ENCODE measurements around the gene ZNF202. TPM values are rescaled to one million over a fixed set of nuclear protein-coding genes. Genes with fewer than 3 reads are reported as not detected.
A peak's percentile ranks its signal among the peaks of the same experiment; 100 is the strongest.
"Not testable (repeated sequence)": the region's sequence is repeated elsewhere in the genome, so short reads cannot be mapped to it uniquely, and the experiment has no call there.

The ZNF202 gene
- total RNA-seq, 2 experiments from 2014 or later = 5.9 to 6.4 TPM

GRCh38 chr11:123757976-123758375, 16.5 kb upstream of the ZNF202 start:
- Mint-ChIP-seq H3K27ac (no peak overlapping the region), H3K4me1 (ENCODE audit: low read depth) (no peaks in the 10 kb centered on the region), H3K36me3 (ENCODE audit: low read depth) (no peaks in the 10 kb centered on the region), H3K27me3 (ENCODE audit: low read depth) (no peaks in the 10 kb centered on the region), H3K9me3 (peaks cover 11% of the 10 kb centered on the region), H3K4me3 (no peak overlapping the region)
- intact Hi-C loops (cut with micrococcal nuclease) = no loop called here
- CTCF ChIA-PET = no interaction called here
- DNase-seq = no peak

GRCh38 chr11:123755813-123756212, 14.4 kb upstream of the ZNF202 start:
- Mint-ChIP-seq H3K36me3 (ENCODE audit: low read depth) (no peaks in the 10 kb centered on the region), H3K27me3 (ENCODE audit: low read depth) (peaks cover 12% of the 10 kb centered on the region), H3K9me3 (no peaks in the 10 kb centered on the region), H3K4me1 (ENCODE audit: low read depth) (no peaks in the 10 kb centered on the region), H3K4me3 (no peak overlapping the region), H3K27ac (no peak overlapping the region)
- no peak for DNase-seq
- CTCF ChIA-PET = interaction anchor here (0.6 kb wide), 1 partner anchor 11 kb away, joined by 3 read pairs; no protein-coding TSS in a partner anchor
- intact Hi-C loops (cut with micrococcal nuclease) = no loop called here

GRCh38 chr11:123755344-123755743, 13.9 kb upstream of the ZNF202 start:
- no peaks in the 10 kb centered on the region for H3K4me1 Mint-ChIP-seq (ENCODE audit: low read depth)
- no peak for DNase-seq
- H3K9me3 Mint-ChIP-seq = no peaks in the 10 kb centered on the region
- intact Hi-C loops (cut with micrococcal nuclease) = no loop called here
- H3K36me3 Mint-ChIP-seq (ENCODE audit: low read depth) = no peaks in the 10 kb centered on the region
- H3K27me3 Mint-ChIP-seq (ENCODE audit: low read depth) = peaks cover 12% of the 10 kb centered on the region
- H3K4me3 Mint-ChIP-seq = no peak overlapping the region
- CTCF ChIA-PET = no interaction called here
- no peak overlapping the region for H3K27ac Mint-ChIP-seq

- H3K4me3 Mint-ChIP-seq = no peak within 1 kb of the TSS
- no peak within 1 kb of the TSS for H3K27ac Mint-ChIP-seq
- peaks cover 16% of the 10 kb centered on the region for H3K27me3 Mint-ChIP-seq (ENCODE audit: low read depth)
- H3K36me3 Mint-ChIP-seq (ENCODE audit: low read depth) = no peaks in the 10 kb centered on the region
- intact Hi-C loops (cut with micrococcal nuclease) = no loop called here
- H3K4me1 Mint-ChIP-seq (ENCODE audit: low read depth) = no peaks in the 10 kb centered on the region
- no peak for DNase-seq
- H3K9me3 Mint-ChIP-seq = no peaks in the 10 kb centered on the region
- CTCF ChIA-PET = no interaction called here
Measured at GRCh38 chr11:123754101-123754568, 12.7 kb upstream of the ZNF202 start, which contains the start of gene OR6X1. Gene OR6X1 (minus strand): TSS chr11:123754518. CDS start chr11:123754518, 0 bp downstream.

GRCh38 chr11:123753110-123753509, 11.7 kb upstream of the ZNF202 start:
- no peak overlapping the region for H3K27ac Mint-ChIP-seq
- peaks cover 16% of the 10 kb centered on the region for H3K27me3 Mint-ChIP-seq (ENCODE audit: low read depth)
- no peaks in the 10 kb centered on the region for H3K36me3 Mint-ChIP-seq (ENCODE audit: low read depth)
- no peak for DNase-seq
- no peak overlapping the region for H3K4me3 Mint-ChIP-seq
- CTCF ChIA-PET = no interaction called here
- no peaks in the 10 kb centered on the region for H3K4me1 Mint-ChIP-seq (ENCODE audit: low read depth)
- intact Hi-C loops (cut with micrococcal nuclease) = no loop called here
- no peaks in the 10 kb centered on the region for H3K9me3 Mint-ChIP-seq

GRCh38 chr11:123751781-123752180, 10.3 kb upstream of the ZNF202 start:
- H3K4me3 Mint-ChIP-seq = no peak overlapping the region
- H3K27ac Mint-ChIP-seq = no peak overlapping the region
- CTCF ChIA-PET = no interaction called here
- H3K36me3 Mint-ChIP-seq (ENCODE audit: low read depth) = no peaks in the 10 kb centered on the region
- no peaks in the 10 kb centered on the region for H3K9me3 Mint-ChIP-seq
- intact Hi-C loops (cut with micrococcal nuclease) = no loop called here
- no peaks in the 10 kb centered on the region for H3K4me1 Mint-ChIP-seq (ENCODE audit: low read depth)
- no peak for DNase-seq
- peaks cover 16% of the 10 kb centered on the region for H3K27me3 Mint-ChIP-seq (ENCODE audit: low read depth)

GRCh38 chr11:123748349-123748748, 6.9 kb upstream of the ZNF202 start:
- DNase-seq; CTCF ChIA-PET; H3K4me1 Mint-ChIP-seq (ENCODE audit: low read depth); H3K27ac Mint-ChIP-seq; H3K9me3 Mint-ChIP-seq; H3K4me3 Mint-ChIP-seq; H3K36me3 Mint-ChIP-seq (ENCODE audit: low read depth): not testable (repeated sequence)
- intact Hi-C loops (cut with micrococcal nuclease) = loop anchor here (5.0 to 10.0 kb wide), 2 partner anchors 326 to 449 kb away; no protein-coding TSS in a partner anchor
- H3K27me3 Mint-ChIP-seq (ENCODE audit: low read depth) = peaks cover 16% of the 10 kb centered on the region

GRCh38 chr11:123745764-123746451, 4.4 kb upstream of the ZNF202 start:
- H3K27ac Mint-ChIP-seq = no peak overlapping the region
- peaks cover 4% of the 10 kb centered on the region for H3K27me3 Mint-ChIP-seq (ENCODE audit: low read depth)
- intact Hi-C loops (cut with micrococcal nuclease) = loop anchor here (5.0 to 10.0 kb wide), 2 partner anchors 329 to 451 kb away; no protein-coding TSS in a partner anchor

GRCh38 chr11:123742724-123743120, 1.3 kb upstream of the ZNF202 start:
- Mint-ChIP-seq H3K4me3 (peak overlapping the region; percentile 98), H3K4me1 (ENCODE audit: low read depth) (peaks cover 35% of the 10 kb centered on the region), H3K9me3 (no peaks in the 10 kb centered on the region), H3K36me3 (ENCODE audit: low read depth) (peaks cover 8% of the 10 kb centered on the region), H3K27ac (no peak overlapping the region), H3K27me3 (ENCODE audit: low read depth) (no peaks in the 10 kb centered on the region)
- intact Hi-C loops (cut with micrococcal nuclease) = loop anchor here (5.0 to 10.0 kb wide), 3 partner anchors 332 to 1370 kb away; partner anchors contain the start of genes TBRG1 and TMEM218
- DNase-seq = no peak
- CTCF ChIA-PET = no interaction called here

More at GRCh38 chr11:123745764-123746451, 4.4 kb upstream of the ZNF202 start:
- DNase-seq = no peak
- Mint-ChIP-seq H3K4me1 (ENCODE audit: low read depth) (peaks cover 8% of the 10 kb centered on the region), H3K4me3 (no peak overlapping the region), H3K9me3 (no peaks in the 10 kb centered on the region), H3K36me3 (ENCODE audit: low read depth) (peaks cover 2% of the 10 kb centered on the region)
- CTCF ChIA-PET = interaction anchor here (0.6 to 0.7 kb wide), 2 partner anchors 417 to 484 kb away, joined by 3 read pairs; no protein-coding TSS in a partner anchor

GRCh38 chr11:123742031-123742723, 717 bp upstream of the ZNF202 start:
- Mint-ChIP-seq H3K9me3 (no peaks in the 10 kb centered on the region), H3K36me3 (ENCODE audit: low read depth) (peaks cover 13% of the 10 kb centered on the region), H3K4me3 (peak overlapping the region; percentile 98), H3K27ac (peak overlapping the region; percentile 92), H3K27me3 (ENCODE audit: low read depth) (no peaks in the 10 kb centered on the region), H3K4me1 (ENCODE audit: low read depth) (peaks cover 37% of the 10 kb centered on the region)
- intact Hi-C loops (cut with micrococcal nuclease) = loop anchor here (5.0 to 10.0 kb wide), 3 partner anchors 333 to 1370 kb away; partner anchors contain the start of genes TBRG1 and TMEM218
- CTCF ChIA-PET = interaction anchor here (0.6 kb wide), 1 partner anchor 69 kb away, joined by 3 read pairs; no protein-coding TSS in a partner anchor
- peak; percentile 15 for DNase-seq

- peak overlapping the region; percentile 98 for H3K4me3 Mint-ChIP-seq
- H3K9me3 Mint-ChIP-seq = no peaks in the 10 kb centered on the region
- intact Hi-C loops (cut with micrococcal nuclease) = loop anchor here (1.0 to 10.0 kb wide), 5 partner anchors 334 to 1372 kb away; partner anchors contain the start of genes MSANTD2, TBRG1, TMEM218 and VWA5A
- H3K27me3 Mint-ChIP-seq (ENCODE audit: low read depth) = no peaks in the 10 kb centered on the region
- DNase-seq = no peak
- peak overlapping the region; percentile 57 for H3K27ac Mint-ChIP-seq
- peaks cover 40% of the 10 kb centered on the region for H3K4me1 Mint-ChIP-seq (ENCODE audit: low read depth)
- peaks cover 16% of the 10 kb centered on the region for H3K36me3 Mint-ChIP-seq (ENCODE audit: low read depth)
- CTCF ChIA-PET = interaction anchor here (1.0 to 1.7 kb wide), 2 partner anchors 30 to 33 kb away, joined by 3 to 4 read pairs; no protein-coding TSS in a partner anchor
Measured at GRCh38 chr11:123740787-123741158, 687 bp downstream of the ZNF202 start.

GRCh38 chr11:123738374-123738773, 3.1 kb downstream of the ZNF202 start:
- CTCF ChIA-PET = interaction anchor here (1.2 kb wide), 2 partner anchors 27 to 31 kb away, joined by 4 to 5 read pairs; no protein-coding TSS in a partner anchor
- DNase-seq = no peak
- H3K27ac Mint-ChIP-seq = no peak overlapping the region
- no peaks in the 10 kb centered on the region for H3K9me3 Mint-ChIP-seq
- H3K4me3 Mint-ChIP-seq = no peak overlapping the region
- peaks cover 31% of the 10 kb centered on the region for H3K36me3 Mint-ChIP-seq (ENCODE audit: low read depth)
- peaks cover 40% of the 10 kb centered on the region for H3K4me1 Mint-ChIP-seq (ENCODE audit: low read depth)
- intact Hi-C loops (cut with micrococcal nuclease) = no loop called here
- no peaks in the 10 kb centered on the region for H3K27me3 Mint-ChIP-seq (ENCODE audit: low read depth)

Measured in activated naive CD4-positive, alpha-beta T cell treated with anti-CD3 and anti-CD28 coated beads for 36 hours (primary cell).